K562 (cell line): ENCODE results near the gene DNAH10.
"Not testable (repeated sequence)": the region's sequence is repeated elsewhere in the genome, so short reads cannot be mapped to it uniquely, and the experiment has no call there.

ENCODE experiments used
- FOXM1 ChIP-seq, 2 experiments: fragments of 450-650 bp in 1 of 2; sonication (generic) in 1 of 2; formaldehyde crosslinking in 1 of 2; IDR thresholded peaks; 2 replicates each; pipeline versions ENCODE4 v1.6.1 to v1.9.0; 2017 to 2022; ENCODE audit warnings: low read depth in 2 of 2, mild to moderate bottlenecking in 2 of 2, missing genetic modification reagents in 1 of 2, moderate library complexity in 1 of 2
- ZBED1 ChIP-seq: IDR thresholded peaks from 2 replicates; pipeline ENCODE4 v1.6.1; 2014
- TF ChIP-seq, protein P1 (sequence below): IDR thresholded peaks from 3 replicates; pipeline ENCODE4 v1.6.1; 2011; ENCODE audit warnings: borderline replicate concordance, mild to moderate bottlenecking, moderate library complexity; ENCODE audit not compliant: insufficient read length; ENCODE audit errors: extremely low read depth
- TF ChIP-seq, protein P2 (sequence below), 3 experiments: IDR thresholded peaks in 2 of 3; conservative IDR thresholded peaks in 1 of 3; 2 replicates each; pipeline ENCODE4 v1.5.1; 2011 to 2012; ENCODE audit warnings: low read length in 3 of 3, mild to moderate bottlenecking in 3 of 3, control low read depth in 2 of 3, improper control_type of control experiment in 1 of 3, inconsistent platforms in 1 of 3, low read depth in 1 of 3, mixed read lengths in 1 of 3, moderate library complexity in 1 of 3; ENCODE audit not compliant: insufficient read depth in 2 of 3

DNA sequence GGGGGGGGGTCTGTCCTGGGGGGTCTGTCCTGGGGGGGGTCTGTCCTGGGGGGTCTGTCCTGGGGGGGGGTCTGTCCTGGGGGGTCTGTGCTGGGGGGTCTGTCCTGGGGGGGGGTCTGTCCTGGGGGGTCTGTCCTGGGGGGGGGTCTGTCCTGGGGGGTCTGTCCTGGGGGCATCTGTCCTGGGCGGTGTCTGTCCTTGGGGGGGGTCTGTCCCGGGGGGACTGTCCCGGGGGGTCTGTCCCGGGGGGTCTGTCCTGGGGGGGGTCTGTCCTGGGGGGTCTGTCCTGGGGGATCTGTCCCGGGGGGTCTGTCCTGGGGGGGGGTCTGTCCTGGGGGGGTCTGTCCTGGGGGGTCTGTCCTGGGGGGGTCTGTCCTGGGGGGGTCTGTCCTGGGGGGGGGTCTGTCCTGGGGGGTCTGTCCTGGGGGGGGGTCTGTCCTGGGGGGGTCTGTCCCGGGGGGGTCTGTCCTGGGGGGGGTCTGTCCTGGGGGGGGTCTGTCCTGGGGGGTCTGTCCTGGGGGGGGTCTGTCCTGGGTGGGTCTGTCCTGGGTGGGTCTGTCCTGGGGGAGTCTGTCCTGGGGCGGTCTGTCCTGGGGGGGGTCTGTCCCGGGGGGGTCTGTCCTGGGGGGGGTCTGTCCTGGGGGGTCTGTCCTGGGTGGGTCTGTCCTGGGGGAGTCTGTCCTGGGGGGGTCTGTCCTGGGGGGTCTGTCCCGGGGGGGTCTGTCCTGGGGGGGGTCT is 149.7 kb downstream of the DNAH10 start:
- not testable (repeated sequence) for TF ChIP-seq ZBED1; FOXM1 (IDR thresholded peaks at IDR 0.05; ENCODE audit: low read depth); FOXM1 (CRISPR knock-in tag; IDR thresholded peaks at IDR 0.05; ENCODE audit: low read depth)
- TF ChIP-seq, protein P1, sequence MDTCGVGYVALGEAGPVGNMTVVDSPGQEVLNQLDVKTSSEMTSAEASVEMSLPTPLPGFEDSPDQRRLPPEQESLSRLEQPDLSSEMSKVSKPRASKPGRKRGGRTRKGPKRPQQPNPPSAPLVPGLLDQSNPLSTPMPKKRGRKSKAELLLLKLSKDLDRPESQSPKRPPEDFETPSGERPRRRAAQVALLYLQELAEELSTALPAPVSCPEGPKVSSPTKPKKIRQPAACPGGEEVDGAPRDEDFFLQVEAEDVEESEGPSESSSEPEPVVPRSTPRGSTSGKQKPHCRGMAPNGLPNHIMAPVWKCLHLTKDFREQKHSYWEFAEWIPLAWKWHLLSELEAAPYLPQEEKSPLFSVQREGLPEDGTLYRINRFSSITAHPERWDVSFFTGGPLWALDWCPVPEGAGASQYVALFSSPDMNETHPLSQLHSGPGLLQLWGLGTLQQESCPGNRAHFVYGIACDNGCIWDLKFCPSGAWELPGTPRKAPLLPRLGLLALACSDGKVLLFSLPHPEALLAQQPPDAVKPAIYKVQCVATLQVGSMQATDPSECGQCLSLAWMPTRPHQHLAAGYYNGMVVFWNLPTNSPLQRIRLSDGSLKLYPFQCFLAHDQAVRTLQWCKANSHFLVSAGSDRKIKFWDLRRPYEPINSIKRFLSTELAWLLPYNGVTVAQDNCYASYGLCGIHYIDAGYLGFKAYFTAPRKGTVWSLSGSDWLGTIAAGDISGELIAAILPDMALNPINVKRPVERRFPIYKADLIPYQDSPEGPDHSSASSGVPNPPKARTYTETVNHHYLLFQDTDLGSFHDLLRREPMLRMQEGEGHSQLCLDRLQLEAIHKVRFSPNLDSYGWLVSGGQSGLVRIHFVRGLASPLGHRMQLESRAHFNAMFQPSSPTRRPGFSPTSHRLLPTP: not testable (repeated sequence)
- TF ChIP-seq, protein P2, sequence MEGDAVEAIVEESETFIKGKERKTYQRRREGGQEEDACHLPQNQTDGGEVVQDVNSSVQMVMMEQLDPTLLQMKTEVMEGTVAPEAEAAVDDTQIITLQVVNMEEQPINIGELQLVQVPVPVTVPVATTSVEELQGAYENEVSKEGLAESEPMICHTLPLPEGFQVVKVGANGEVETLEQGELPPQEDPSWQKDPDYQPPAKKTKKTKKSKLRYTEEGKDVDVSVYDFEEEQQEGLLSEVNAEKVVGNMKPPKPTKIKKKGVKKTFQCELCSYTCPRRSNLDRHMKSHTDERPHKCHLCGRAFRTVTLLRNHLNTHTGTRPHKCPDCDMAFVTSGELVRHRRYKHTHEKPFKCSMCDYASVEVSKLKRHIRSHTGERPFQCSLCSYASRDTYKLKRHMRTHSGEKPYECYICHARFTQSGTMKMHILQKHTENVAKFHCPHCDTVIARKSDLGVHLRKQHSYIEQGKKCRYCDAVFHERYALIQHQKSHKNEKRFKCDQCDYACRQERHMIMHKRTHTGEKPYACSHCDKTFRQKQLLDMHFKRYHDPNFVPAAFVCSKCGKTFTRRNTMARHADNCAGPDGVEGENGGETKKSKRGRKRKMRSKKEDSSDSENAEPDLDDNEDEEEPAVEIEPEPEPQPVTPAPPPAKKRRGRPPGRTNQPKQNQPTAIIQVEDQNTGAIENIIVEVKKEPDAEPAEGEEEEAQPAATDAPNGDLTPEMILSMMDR (IDR thresholded peaks at IDR 0.05 in 2 of 3, conservative IDR thresholded peaks at IDR 0.05 in 1 of 3; ENCODE audit: insufficient read depth in 2 of 3, low read depth in 1 of 3, low read length in 3 of 3): not testable (repeated sequence)
